ENCODE data around the gene DPEP2NB.

GRCh38 chr16:68005786-68006286, 9.9 kb downstream of the DPEP2NB start:
- TF ChIP-seq CTCF (IDR thresholded peaks at IDR 0.05) = no peak
- peak in 1 of 4 donors; percentile 53 for TF ChIP-seq POLR2A (IDR thresholded peaks at IDR 0.05)

All from esophagus squamous epithelium (tissue), 4 donors.